ENCODE results near the gene CEP83.
A peak's percentile ranks its signal among the peaks of the same experiment; 100 is the strongest.

Gene CEP83

DNA sequence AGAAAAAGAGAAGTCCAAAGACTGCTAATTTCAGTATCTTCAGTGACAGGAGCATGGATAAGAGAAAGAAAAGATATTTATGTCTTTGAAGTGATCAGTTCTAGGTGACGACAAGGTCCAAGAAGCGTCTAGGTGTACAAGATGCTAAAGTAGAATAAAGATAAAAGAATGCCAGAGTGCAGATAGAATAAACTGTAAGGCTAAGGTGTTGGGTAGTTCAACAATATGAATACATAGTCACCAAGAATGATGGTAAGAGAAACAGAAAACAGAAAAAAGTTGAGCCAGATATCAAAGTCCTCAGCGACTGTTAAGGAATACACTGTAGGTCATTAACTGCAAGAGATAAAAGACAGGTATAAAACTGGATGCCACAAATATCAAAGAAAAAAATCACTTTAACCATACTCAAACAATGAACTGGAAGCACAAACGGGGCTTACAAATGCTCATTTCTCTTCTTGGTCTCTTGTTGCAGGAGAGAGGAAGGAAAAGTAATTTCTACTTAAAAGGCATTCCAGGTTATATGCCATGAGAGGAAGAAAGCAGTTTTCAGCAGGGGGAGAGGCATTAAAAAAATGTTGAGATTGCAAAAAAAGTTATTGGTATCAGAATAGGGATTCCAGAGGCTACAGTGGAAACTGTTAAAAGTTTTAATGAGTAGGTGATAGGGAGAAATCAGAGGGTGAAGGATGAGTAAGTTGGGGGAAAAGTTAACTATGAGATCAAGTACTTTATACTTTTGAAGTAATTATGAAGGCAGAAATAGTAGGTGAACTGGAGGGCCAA, 121.5 kb downstream of the CEP83 start:
- TF ChIP-seq, protein P1, sequence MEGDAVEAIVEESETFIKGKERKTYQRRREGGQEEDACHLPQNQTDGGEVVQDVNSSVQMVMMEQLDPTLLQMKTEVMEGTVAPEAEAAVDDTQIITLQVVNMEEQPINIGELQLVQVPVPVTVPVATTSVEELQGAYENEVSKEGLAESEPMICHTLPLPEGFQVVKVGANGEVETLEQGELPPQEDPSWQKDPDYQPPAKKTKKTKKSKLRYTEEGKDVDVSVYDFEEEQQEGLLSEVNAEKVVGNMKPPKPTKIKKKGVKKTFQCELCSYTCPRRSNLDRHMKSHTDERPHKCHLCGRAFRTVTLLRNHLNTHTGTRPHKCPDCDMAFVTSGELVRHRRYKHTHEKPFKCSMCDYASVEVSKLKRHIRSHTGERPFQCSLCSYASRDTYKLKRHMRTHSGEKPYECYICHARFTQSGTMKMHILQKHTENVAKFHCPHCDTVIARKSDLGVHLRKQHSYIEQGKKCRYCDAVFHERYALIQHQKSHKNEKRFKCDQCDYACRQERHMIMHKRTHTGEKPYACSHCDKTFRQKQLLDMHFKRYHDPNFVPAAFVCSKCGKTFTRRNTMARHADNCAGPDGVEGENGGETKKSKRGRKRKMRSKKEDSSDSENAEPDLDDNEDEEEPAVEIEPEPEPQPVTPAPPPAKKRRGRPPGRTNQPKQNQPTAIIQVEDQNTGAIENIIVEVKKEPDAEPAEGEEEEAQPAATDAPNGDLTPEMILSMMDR (IDR thresholded peaks at IDR 0.05; ENCODE audit: borderline replicate concordance, control extremely low read depth, extremely low read depth, insufficient read depth, missing control alignments): no peak
- no peak for DNase-seq (ENCODE audit: low spot score)
- in situ Hi-C loops (cut with MboI; ENCODE audit: low sequenced_read_pairs, unreplicated experiment): no loop called here

DNA sequence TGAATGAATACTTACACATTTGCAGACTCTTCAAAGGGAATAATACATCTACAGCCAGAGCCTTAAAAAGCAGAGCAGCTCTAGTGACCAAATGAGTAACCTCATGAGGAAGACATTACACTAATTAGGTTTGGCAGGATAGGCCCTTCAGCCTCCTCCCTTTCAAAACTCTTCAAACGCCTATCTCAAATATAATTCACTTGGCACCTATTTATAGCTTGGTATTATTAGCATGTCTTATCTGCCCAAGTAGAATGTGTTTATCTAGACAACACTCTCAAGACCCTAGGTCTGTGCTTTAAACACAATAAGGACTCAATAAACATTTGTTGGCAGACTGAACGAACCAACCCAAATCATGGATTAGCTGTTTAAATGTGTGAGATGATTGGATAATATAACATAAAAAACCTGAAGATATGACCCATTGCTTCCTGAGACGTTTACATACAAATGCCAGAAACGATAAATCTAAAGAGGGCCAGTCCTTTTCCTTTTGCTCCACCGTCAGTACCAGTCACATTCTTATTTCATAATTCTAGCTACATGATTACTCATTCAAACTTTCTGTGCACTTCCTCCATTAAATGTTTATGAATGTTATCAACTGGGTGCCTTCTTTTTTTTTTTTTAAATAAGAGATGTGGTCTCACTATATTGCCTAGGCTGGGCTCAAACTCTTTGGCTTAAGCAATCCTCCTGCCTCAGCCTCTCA, 123.3 kb downstream of the CEP83 start:
- in situ Hi-C loops (cut with MboI; ENCODE audit: low sequenced_read_pairs, unreplicated experiment): no loop called here
- no peak for DNase-seq (ENCODE audit: low spot score)
- TF ChIP-seq, protein P1 (IDR thresholded peaks at IDR 0.05; ENCODE audit: borderline replicate concordance, control extremely low read depth, extremely low read depth, insufficient read depth, missing control alignments): no peak

DNA sequence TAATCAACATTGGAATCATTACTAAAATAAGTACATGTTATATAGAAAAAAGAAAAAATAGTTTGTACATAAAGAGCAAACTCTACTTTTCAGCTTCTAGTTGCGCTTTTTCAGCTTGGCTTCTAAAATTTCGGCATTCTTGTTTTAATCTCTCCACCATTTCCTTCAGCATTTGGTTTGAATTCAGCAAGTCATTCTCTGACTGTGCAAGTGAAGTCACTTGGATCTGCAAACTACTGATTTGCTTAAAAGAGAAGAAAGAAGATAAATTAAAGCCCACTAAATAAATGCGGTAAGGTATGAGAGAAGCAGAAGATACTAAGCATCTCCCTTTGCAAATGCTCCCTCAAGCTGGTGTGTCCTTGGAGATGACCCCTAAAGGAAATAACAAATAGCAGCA, 126.3 kb downstream of the CEP83 start:
- in situ Hi-C loops (cut with MboI; ENCODE audit: low sequenced_read_pairs, unreplicated experiment): no loop called here
- DNase-seq (ENCODE audit: low spot score): no peak
- TF ChIP-seq, protein P1 (IDR thresholded peaks at IDR 0.05; ENCODE audit: borderline replicate concordance, control extremely low read depth, extremely low read depth, insufficient read depth, missing control alignments): no peak

DNA sequence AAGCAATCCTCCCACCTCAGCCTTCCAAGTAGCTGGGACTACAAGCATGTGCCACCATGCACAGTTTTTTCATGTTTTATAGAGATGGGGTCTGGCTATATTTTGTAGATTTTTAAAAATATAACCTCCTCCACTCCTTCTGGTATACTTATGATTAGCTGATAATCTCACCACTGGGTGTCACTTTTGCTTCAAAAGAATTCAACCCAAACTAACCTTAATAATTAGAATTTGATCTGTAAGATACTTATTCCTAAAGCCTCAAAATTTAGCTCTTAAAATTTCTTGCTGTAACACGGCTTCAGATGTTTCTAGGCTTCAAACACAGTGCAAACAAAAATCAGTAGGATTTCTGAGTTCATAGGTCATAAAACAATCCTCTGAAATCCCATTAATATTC, 130.3 kb downstream of the CEP83 start:
- in situ Hi-C loops (cut with MboI; ENCODE audit: low sequenced_read_pairs, unreplicated experiment): loop anchor here (10.0 kb wide), 1 partner anchor 205 kb away; no protein-coding TSS in a partner anchor
- TF ChIP-seq, protein P1 (IDR thresholded peaks at IDR 0.05; ENCODE audit: borderline replicate concordance, control extremely low read depth, extremely low read depth, insufficient read depth, missing control alignments): peak; percentile 12
- no peak for DNase-seq (ENCODE audit: low spot score)

DNA sequence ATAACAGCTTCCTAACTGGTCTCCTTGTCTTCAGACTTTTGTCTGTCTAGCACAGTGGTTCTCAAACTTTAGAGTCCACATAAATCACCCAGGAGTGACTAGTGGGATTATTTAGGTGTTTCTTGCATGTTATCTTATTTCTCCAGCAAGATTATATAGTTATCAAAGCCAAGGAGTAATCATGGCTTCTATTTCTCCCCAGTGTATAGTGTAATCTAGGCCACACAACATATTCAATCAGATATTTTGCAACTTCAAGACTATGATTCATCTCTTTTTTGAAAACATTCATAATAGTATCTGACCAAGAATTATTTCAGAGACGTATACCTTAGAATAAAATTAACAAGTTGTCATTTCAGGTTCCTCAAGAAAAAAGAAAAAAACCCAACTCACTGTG, 131.9 kb downstream of the CEP83 start:
- TF ChIP-seq, protein P1 (IDR thresholded peaks at IDR 0.05; ENCODE audit: borderline replicate concordance, control extremely low read depth, extremely low read depth, insufficient read depth, missing control alignments): no peak
- in situ Hi-C loops (cut with MboI; ENCODE audit: low sequenced_read_pairs, unreplicated experiment): loop anchor here (10.0 kb wide), 1 partner anchor 207 kb away; no protein-coding TSS in a partner anchor
- DNase-seq (ENCODE audit: low spot score): no peak

DNA sequence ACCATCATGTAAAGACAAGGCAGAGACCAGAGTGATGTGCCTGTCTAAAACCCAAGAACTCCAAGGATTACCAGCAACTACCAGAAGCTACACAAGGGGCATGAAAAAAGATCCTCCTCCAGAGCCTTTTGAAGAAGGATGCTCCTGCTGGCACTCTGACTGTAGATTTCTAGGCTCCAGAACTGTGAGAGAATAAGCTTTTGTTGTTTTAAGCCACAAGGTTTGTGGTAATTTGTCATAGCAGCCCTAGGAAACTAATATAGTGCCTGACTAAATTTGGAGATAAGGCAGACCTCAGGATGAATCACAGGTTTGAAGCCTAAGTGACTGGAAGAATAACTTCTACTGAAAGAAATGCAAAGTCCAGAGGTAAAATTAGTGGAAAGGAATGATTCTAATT, 132.9 kb downstream of the CEP83 start:
- TF ChIP-seq, protein P1 (IDR thresholded peaks at IDR 0.05; ENCODE audit: borderline replicate concordance, control extremely low read depth, extremely low read depth, insufficient read depth, missing control alignments): no peak
- DNase-seq (ENCODE audit: low spot score): no peak
- in situ Hi-C loops (cut with MboI; ENCODE audit: low sequenced_read_pairs, unreplicated experiment): loop anchor here (10.0 kb wide), 1 partner anchor 208 kb away; no protein-coding TSS in a partner anchor
